DND-41 (cell line): ENCODE data around the gene ASIC5.

Experiments used
- EZH2 ChIP-seq: IDR thresholded peaks from 3 replicates; pipeline ENCODE4 v1.6.1; 2012; ENCODE audit warnings: borderline replicate concordance, low read depth, mild to moderate bottlenecking, moderate library complexity, low read length, inconsistent platforms; ENCODE audit not compliant: severe bottlenecking
- TF ChIP-seq, protein P1 (sequence below): IDR thresholded peaks from 2 replicates; pipeline ENCODE4 v1.5.1; 2012; ENCODE audit warnings: borderline replicate concordance, low read length, moderate library complexity, mild to moderate bottlenecking; ENCODE audit not compliant: poor library complexity, severe bottlenecking; ENCODE audit errors: extremely low read depth

DNA sequence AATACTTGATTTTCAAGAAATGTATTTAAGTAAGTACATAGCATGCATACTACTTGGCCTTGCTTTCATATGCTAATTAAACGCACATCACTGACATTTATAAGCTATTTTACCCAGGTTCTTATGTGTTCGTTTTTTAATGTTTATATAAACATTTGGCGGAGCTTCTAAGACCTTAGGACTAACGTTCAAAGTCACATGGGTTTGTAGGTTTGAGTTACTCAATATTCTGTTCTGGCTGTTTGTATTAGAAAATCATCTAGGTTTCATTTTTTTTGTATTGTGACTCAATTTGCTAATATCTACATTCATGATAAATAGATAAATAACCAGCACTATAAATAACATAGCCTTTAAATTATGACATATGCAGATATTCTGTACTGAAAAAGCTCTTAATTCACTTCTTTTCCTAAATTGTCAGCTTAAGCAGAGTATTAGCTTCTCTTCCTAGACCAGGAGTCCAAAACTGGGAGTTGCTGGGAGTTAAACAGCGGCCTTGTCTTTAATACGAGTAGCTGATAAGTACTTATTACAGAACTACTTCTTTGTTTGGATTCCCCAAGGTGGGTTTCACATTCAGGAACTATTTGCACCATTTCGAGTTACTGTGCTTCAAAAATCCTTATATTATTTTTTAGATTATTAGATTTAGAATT is 65.3 kb downstream of the ASIC5 start:
- TF ChIP-seq, protein P1, sequence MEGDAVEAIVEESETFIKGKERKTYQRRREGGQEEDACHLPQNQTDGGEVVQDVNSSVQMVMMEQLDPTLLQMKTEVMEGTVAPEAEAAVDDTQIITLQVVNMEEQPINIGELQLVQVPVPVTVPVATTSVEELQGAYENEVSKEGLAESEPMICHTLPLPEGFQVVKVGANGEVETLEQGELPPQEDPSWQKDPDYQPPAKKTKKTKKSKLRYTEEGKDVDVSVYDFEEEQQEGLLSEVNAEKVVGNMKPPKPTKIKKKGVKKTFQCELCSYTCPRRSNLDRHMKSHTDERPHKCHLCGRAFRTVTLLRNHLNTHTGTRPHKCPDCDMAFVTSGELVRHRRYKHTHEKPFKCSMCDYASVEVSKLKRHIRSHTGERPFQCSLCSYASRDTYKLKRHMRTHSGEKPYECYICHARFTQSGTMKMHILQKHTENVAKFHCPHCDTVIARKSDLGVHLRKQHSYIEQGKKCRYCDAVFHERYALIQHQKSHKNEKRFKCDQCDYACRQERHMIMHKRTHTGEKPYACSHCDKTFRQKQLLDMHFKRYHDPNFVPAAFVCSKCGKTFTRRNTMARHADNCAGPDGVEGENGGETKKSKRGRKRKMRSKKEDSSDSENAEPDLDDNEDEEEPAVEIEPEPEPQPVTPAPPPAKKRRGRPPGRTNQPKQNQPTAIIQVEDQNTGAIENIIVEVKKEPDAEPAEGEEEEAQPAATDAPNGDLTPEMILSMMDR, result no peak
- TF ChIP-seq EZH2, result no peak
